CD4-positive, alpha-beta memory T cell (primary cell): Measurements from ENCODE around the gene PHF21B. TPM values are rescaled to one million over a fixed set of nuclear protein-coding genes. Genes with fewer than 3 reads are reported as not detected.

Experiments
- CTCF ChIA-PET: fragments of 350-600 bp; sonication (Branson Sonifier 250); formaldehyde crosslinking; loops from one replicate; lab custom pipeline; 2021; ENCODE audit warnings: inconsistent platforms; ENCODE audit not compliant: partially characterized antibody; lab: Charles Lee
- POLR2A ChIA-PET: fragments of 350-600 bp; sonication (Branson Sonifier 250); formaldehyde crosslinking; loops from one replicate; lab custom pipeline; 2021; ENCODE audit not compliant: partially characterized antibody; lab: Charles Lee
- DNase-seq, 5 donors: peaks; one replicate each; pipeline versions ENCODE4 v3.0.0 to v3.0.0-alpha.2; 2020 to 2022; ENCODE audit warnings: mixed read lengths in 1 of 5
- H3K27ac ChIP-seq: one replicate; pipeline ENCODE4 v1.7.0; 2013; ENCODE audit warnings: low read depth, low read length
- H3K27me3 ChIP-seq: 2 replicates; pipeline ENCODE4 v1.7.0; 2013; ENCODE audit warnings: mild to moderate bottlenecking, low read length, moderate library complexity; ENCODE audit not compliant: insufficient read depth
- H3K36me3 ChIP-seq: 2 replicates; pipeline ENCODE4 v1.7.0; 2013; ENCODE audit warnings: mild to moderate bottlenecking, low read length, moderate library complexity; ENCODE audit not compliant: insufficient read depth
- H3K4me1 ChIP-seq: 2 replicates; pipeline ENCODE4 v1.7.0; 2013; ENCODE audit warnings: mild to moderate bottlenecking, low read length, moderate library complexity; ENCODE audit not compliant: insufficient read depth
- H3K4me3 ChIP-seq, 2 donors: one replicate each; pipeline ENCODE4 v1.7.0; 2013; ENCODE audit warnings: low read length in 2 of 2, mild to moderate bottlenecking in 1 of 2
- H3K9me3 ChIP-seq, 2 donors: one replicate each; pipeline ENCODE4 v1.7.0; 2013; ENCODE audit warnings: low read length in 2 of 2, control low read depth in 1 of 2; ENCODE audit not compliant: control insufficient read depth in 1 of 2
- H3K27ac Mint-ChIP-seq, 7 donors: one replicate each; pipeline ENCODE4 v1.8.0; 2020 to 2021; ENCODE audit warnings: mixed read lengths in 7 of 7, mild to moderate bottlenecking in 6 of 7, inconsistent platforms in 3 of 7, moderate library complexity in 3 of 7
- H3K27me3 Mint-ChIP-seq, 2 donors: one replicate each; pipeline ENCODE4 v1.8.0; 2020 to 2021; ENCODE audit warnings: mixed read lengths in 2 of 2
- H3K36me3 Mint-ChIP-seq, 2 donors: one replicate each; pipeline ENCODE4 v1.8.0; 2020 to 2021; ENCODE audit warnings: mixed read lengths in 2 of 2, inconsistent platforms in 1 of 2, mild to moderate bottlenecking in 1 of 2
- H3K4me1 Mint-ChIP-seq, 4 donors: one replicate each; pipeline ENCODE4 v1.8.0; 2020 to 2021; ENCODE audit warnings: mixed read lengths in 4 of 4, mild to moderate bottlenecking in 1 of 4
- H3K4me3 Mint-ChIP-seq, 8 donors: one replicate each; pipeline ENCODE4 v1.8.0; 2020 to 2021; ENCODE audit warnings: mixed read lengths in 8 of 8, mild to moderate bottlenecking in 7 of 8, moderate library complexity in 6 of 8, inconsistent platforms in 3 of 8
- H3K9me3 Mint-ChIP-seq, 8 donors: one replicate each; pipeline ENCODE4 v1.8.0; 2020 to 2021; ENCODE audit warnings: mixed read lengths in 8 of 8, mild to moderate bottlenecking in 5 of 8, inconsistent platforms in 3 of 8, moderate library complexity in 1 of 8
- intact Hi-C: fragments of 100-400 bp; cut with micrococcal nuclease; formaldehyde crosslinking; loops from one replicate; pipeline ENCODE4 v1.15.1; 2023
- polyA plus RNA-seq, 2 donors: library from polyadenylated mRNA; unstranded; fragments of 300-500 nt; fragmentation: Illumina TruSeq; gene quantifications; one replicate each; pipeline ENCODE4 v1.2.3, GENCODE V29; 2021
- total RNA-seq, 2 experiments: library from RNA; stranded (reverse); gene quantifications; one replicate each; pipeline ENCODE4 v1.2.3, GENCODE V29; 2021

The PHF21B gene
- total and polyA plus RNA-seq, 4 experiments from 2014 or later = not detected

DNA sequence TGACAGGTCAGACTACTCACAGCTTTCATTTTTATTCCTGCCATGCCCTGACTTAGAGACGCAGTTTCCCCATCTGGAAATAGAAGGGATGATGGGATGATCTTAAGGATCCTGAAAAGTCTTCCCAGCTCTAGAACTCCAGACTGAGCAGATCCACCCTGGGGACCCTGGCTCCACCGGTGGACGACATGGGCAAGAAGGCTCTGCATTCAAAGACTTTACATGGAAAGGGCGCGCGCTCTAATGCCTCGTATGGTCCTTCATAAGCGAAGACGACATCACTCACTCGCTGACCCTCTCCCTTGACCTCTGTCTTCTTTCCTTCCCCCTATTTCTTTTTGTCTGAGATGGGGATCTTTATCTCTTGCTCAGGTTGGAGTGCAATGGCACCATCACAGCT, 24.4 kb upstream of the PHF21B start:
- ChIA-PET CTCF (no interaction called here), POLR2A (no interaction called here)
- H3K27me3 ChIP-seq = no peaks in the 10 kb centered on the region
- Mint-ChIP-seq H3K36me3 (no peaks in the 10 kb centered on the region), H3K9me3 (peaks cover 0 to 2% (median 0%) of the 10 kb centered on the region in 8 donors), H3K4me1 (no peaks in the 10 kb centered on the region), H3K27ac (no peak overlapping the region), H3K27me3 (peaks cover 7 to 17% of the 10 kb centered on the region in 2 donors), H3K4me3 (no peak overlapping the region)
- intact Hi-C loops = no loop called here
- H3K9me3 ChIP-seq = no peaks in the 10 kb centered on the region
- no peak for DNase-seq
- no peaks in the 10 kb centered on the region for H3K4me1 ChIP-seq
- H3K27ac ChIP-seq = no peak overlapping the region
- H3K4me3 ChIP-seq = no peak overlapping the region
- no peaks in the 10 kb centered on the region for H3K36me3 ChIP-seq

- no peaks in the 10 kb centered on the region for H3K4me1 ChIP-seq
- H3K4me1 Mint-ChIP-seq = no peaks in the 10 kb centered on the region
- H3K27ac ChIP-seq = no peak overlapping the region
- H3K27me3 Mint-ChIP-seq = peaks cover 7 to 13% of the 10 kb centered on the region in 2 donors
- ChIA-PET POLR2A (no interaction called here), CTCF (no interaction called here)
- H3K27me3 ChIP-seq = no peaks in the 10 kb centered on the region
- H3K4me3 ChIP-seq = no peak overlapping the region
- H3K9me3 Mint-ChIP-seq = peaks cover 0 to 1% (median 0%) of the 10 kb centered on the region in 8 donors
- no peaks in the 10 kb centered on the region for H3K36me3 Mint-ChIP-seq
- intact Hi-C loops = no loop called here
- no peak for DNase-seq
- H3K36me3 ChIP-seq = no peaks in the 10 kb centered on the region
- no peak overlapping the region for H3K27ac Mint-ChIP-seq
- H3K9me3 ChIP-seq = no peaks in the 10 kb centered on the region
- H3K4me3 Mint-ChIP-seq = no peak overlapping the region
Measured at GRCh38 chr22:45033136-45033535, 23.3 kb upstream of the PHF21B start.

GRCh38 chr22:45031629-45032403, 22.0 kb upstream of the PHF21B start:
- Histone ChIP-seq H3K4me3 (no peak overlapping the region), H3K27ac (no peak overlapping the region), H3K9me3 (no peaks in the 10 kb centered on the region), H3K36me3 (no peaks in the 10 kb centered on the region), H3K27me3 (no peaks in the 10 kb centered on the region), H3K4me1 (no peaks in the 10 kb centered on the region)
- POLR2A ChIA-PET = no interaction called here
- no peak overlapping the region for H3K4me3 Mint-ChIP-seq
- CTCF ChIA-PET = no interaction called here
- no peak overlapping the region for H3K27ac Mint-ChIP-seq
- no peaks in the 10 kb centered on the region for H3K4me1 Mint-ChIP-seq
- DNase-seq = no peak
- H3K9me3 Mint-ChIP-seq = peaks cover 0 to 1% (median 0%) of the 10 kb centered on the region in 8 donors
- no peaks in the 10 kb centered on the region for H3K36me3 Mint-ChIP-seq
- intact Hi-C loops = no loop called here
- peaks cover 2 to 15% of the 10 kb centered on the region in 2 donors for H3K27me3 Mint-ChIP-seq

DNA sequence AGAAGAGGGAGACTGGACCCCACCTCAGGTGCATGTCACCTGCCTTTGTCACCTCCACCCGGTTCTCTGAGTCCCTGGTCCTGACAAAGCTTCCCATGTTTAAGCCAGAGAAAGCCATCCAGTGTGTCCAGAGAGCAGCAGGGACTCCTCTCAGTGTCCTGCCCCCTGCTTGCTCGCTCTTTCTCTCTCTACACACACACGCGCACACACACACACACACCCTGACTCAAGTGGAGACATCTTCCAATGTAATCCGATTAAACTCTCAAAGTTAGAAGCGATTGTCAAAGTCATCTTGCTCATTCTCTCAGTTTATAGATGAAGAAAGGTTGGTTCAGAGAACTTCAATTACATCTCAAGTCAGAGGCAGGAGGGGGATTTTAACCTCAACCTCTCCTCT, 19.7 kb upstream of the PHF21B start:
- H3K4me3 Mint-ChIP-seq = no peak overlapping the region
- no peaks in the 10 kb centered on the region for H3K9me3 ChIP-seq
- no peaks in the 10 kb centered on the region for H3K36me3 ChIP-seq
- H3K9me3 Mint-ChIP-seq = peaks cover 0 to 1% (median 0%) of the 10 kb centered on the region in 8 donors
- no peaks in the 10 kb centered on the region for H3K36me3 Mint-ChIP-seq
- POLR2A ChIA-PET = no interaction called here
- no peak overlapping the region for H3K27ac Mint-ChIP-seq
- no peaks in the 10 kb centered on the region for H3K4me1 ChIP-seq
- no peaks in the 10 kb centered on the region for H3K4me1 Mint-ChIP-seq
- DNase-seq = no peak
- H3K27me3 Mint-ChIP-seq = peaks cover 5 to 19% of the 10 kb centered on the region in 2 donors
- H3K27ac ChIP-seq = no peak overlapping the region
- intact Hi-C loops = no loop called here
- CTCF ChIA-PET = no interaction called here
- no peak overlapping the region for H3K4me3 ChIP-seq
- H3K27me3 ChIP-seq = no peaks in the 10 kb centered on the region

DNA sequence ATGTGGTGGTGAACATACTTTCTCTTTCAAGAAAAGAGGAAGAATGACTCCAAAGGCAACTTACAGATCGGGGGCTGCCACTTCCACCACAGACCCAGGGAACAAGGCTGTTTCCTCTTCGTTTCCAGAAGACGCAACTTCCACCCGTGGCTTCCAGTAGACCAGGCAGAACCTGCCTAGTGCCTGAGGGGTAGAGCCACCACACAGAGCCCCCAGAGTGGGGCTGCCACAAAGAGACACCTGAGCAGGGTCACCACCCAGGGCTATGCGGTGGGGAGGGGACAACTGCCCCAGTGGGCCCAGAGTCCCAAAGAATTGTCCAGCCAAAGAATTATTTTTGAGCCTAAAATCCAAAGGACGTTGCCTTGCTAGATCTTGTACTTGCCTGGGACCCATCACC, 16.7 kb upstream of the PHF21B start:
- intact Hi-C loops = no loop called here
- Mint-ChIP-seq H3K9me3 (peaks cover 0 to 1% (median 0%) of the 10 kb centered on the region in 8 donors), H3K27ac (no peak overlapping the region), H3K27me3 (peaks cover 10 to 30% of the 10 kb centered on the region in 2 donors), H3K4me1 (no peaks in the 10 kb centered on the region), H3K36me3 (no peaks in the 10 kb centered on the region), H3K4me3 (no peak overlapping the region)
- Histone ChIP-seq H3K36me3 (no peaks in the 10 kb centered on the region), H3K9me3 (no peaks in the 10 kb centered on the region), H3K27me3 (no peaks in the 10 kb centered on the region), H3K27ac (no peak overlapping the region), H3K4me1 (no peaks in the 10 kb centered on the region), H3K4me3 (no peak overlapping the region)
- no peak for DNase-seq
- CTCF ChIA-PET = no interaction called here
- POLR2A ChIA-PET = no interaction called here

DNA sequence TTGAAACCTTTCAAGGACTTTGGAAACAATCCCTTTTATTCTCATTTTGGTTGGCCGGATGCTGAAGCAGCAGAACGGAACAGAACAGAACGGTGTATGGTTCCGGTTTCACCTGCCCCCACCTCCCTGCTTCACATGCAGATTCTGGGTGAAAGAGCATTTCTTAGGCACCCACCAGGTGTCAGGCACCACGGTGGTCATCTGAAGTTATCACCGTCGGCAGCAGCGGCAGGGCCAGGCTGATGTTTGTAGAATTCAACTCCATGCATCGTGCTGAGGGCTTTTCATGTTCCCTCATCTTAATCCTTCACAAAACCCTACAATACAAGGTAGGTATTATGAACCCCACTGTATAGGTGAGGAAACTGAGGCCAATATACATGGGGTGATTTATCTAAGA, 13.6 kb upstream of the PHF21B start:
- H3K27me3 Mint-ChIP-seq = peaks cover 18 to 35% of the 10 kb centered on the region in 2 donors
- no peak overlapping the region for H3K27ac ChIP-seq
- H3K27ac Mint-ChIP-seq = no peak overlapping the region
- DNase-seq = no peak
- H3K9me3 ChIP-seq = no peaks in the 10 kb centered on the region
- intact Hi-C loops = no loop called here
- no peak overlapping the region for H3K4me3 Mint-ChIP-seq
- CTCF ChIA-PET = no interaction called here
- POLR2A ChIA-PET = no interaction called here
- H3K9me3 Mint-ChIP-seq = no peaks in the 10 kb centered on the region
- no peak overlapping the region for H3K4me3 ChIP-seq
- no peaks in the 10 kb centered on the region for H3K36me3 Mint-ChIP-seq
- H3K27me3 ChIP-seq = no peaks in the 10 kb centered on the region
- H3K4me1 ChIP-seq = no peaks in the 10 kb centered on the region
- no peaks in the 10 kb centered on the region for H3K4me1 Mint-ChIP-seq
- no peaks in the 10 kb centered on the region for H3K36me3 ChIP-seq

DNA sequence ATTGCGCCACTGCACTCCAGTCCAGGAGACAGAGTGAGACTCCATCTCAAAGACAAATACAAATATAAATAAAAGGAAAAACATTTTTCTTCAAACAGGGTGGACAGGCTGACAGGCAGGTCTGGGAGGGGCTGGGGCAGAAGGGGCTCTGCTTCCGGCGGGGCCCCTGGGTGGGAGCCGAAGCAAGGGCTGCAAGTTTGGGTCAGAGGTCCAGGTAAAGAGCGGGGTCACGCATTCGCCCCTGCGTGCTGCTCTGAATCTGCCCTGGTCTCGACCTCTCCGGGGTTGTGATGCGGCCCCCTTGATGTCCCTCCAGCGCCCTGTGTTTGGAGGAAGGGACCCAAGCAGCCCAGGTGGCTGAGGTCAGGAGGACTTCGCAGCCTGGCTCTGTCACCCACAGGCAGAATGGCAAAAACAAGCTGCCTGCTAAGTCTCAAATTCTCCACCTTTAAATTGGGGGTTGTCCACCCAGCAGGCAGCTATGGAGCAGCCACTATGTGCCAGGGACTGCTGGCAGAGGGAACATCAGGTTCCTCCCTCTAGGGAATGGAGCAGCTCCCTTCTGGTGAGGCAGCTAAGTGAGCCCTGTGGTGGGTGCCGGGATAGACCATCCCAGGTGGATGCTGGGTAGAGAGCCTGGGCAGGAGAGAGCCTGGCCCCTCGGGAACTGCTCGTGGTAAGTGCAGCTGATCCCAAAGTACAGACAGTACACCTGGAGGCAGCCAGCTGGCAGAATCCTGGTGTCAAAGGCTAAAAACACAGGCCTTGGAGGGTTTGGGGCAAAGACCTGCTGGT, 10.3 kb upstream of the PHF21B start:
- H3K27me3 ChIP-seq = no peaks in the 10 kb centered on the region
- Mint-ChIP-seq H3K4me1 (no peaks in the 10 kb centered on the region), H3K9me3 (no peaks in the 10 kb centered on the region), H3K36me3 (no peaks in the 10 kb centered on the region), H3K27me3 (peaks cover 21 to 38% of the 10 kb centered on the region in 2 donors), H3K4me3 (no peak overlapping the region), H3K27ac (no peak overlapping the region)
- H3K27ac ChIP-seq = no peak overlapping the region
- H3K36me3 ChIP-seq = no peaks in the 10 kb centered on the region
- no peaks in the 10 kb centered on the region for H3K9me3 ChIP-seq
- ChIA-PET POLR2A (no interaction called here), CTCF (no interaction called here)
- intact Hi-C loops = no loop called here
- H3K4me1 ChIP-seq = no peaks in the 10 kb centered on the region
- no peak overlapping the region for H3K4me3 ChIP-seq
- DNase-seq = no peak
